H9 (cell line): ENCODE results near the gene MST1R. TPM values are rescaled to one million over a fixed set of nuclear protein-coding genes. Genes with fewer than 3 reads are reported as not detected.

Experiments
- DNase-seq: peaks from one replicate; pipeline ENCODE4 v3.0.0-alpha.2; 2017
- H2AFZ ChIP-seq: one replicate; pipeline ENCODE4 v1.6.1; 2013; ENCODE audit warnings: mild to moderate bottlenecking, low read length, control low read depth, moderate library complexity
- H2AK5ac ChIP-seq: 2 replicates; pipeline ENCODE4 v1.6.1; 2013; ENCODE audit warnings: low read length, control low read depth, mixed read lengths; ENCODE audit not compliant: insufficient read length
- H2BK120ac ChIP-seq: one replicate; pipeline ENCODE4 v1.6.1; 2013; ENCODE audit warnings: low read depth, mild to moderate bottlenecking, low read length, control low read depth, inconsistent platforms; ENCODE audit not compliant: poor library complexity, severe bottlenecking
- H2BK12ac ChIP-seq: 2 replicates; pipeline ENCODE4 v1.6.1; 2013; ENCODE audit warnings: low read length, control low read depth, mixed read lengths, low read depth; ENCODE audit not compliant: insufficient read length
- H2BK15ac ChIP-seq: 2 replicates; pipeline ENCODE4 v1.6.1; 2013; ENCODE audit warnings: low read depth, low read length, control low read depth
- H2BK20ac ChIP-seq: one replicate; pipeline ENCODE4 v1.6.1; 2013; ENCODE audit warnings: low read depth, mild to moderate bottlenecking, low read length, control low read depth, inconsistent platforms; ENCODE audit not compliant: poor library complexity, severe bottlenecking
- H2BK5ac ChIP-seq: 2 replicates; pipeline ENCODE4 v1.6.1; 2013; ENCODE audit warnings: low read length, control low read depth, mixed read lengths; ENCODE audit not compliant: insufficient read length
- H3K14ac ChIP-seq: 2 replicates; pipeline ENCODE4 v1.6.1; 2013; ENCODE audit warnings: low read length, control low read depth; ENCODE audit not compliant: insufficient read depth
- H3K18ac ChIP-seq: 2 replicates; pipeline ENCODE4 v1.6.1; 2013; ENCODE audit warnings: low read depth, mild to moderate bottlenecking, mixed read lengths, low read length, control low read depth; ENCODE audit not compliant: insufficient read length
- H3K23ac ChIP-seq: 2 replicates; pipeline ENCODE4 v1.6.1; 2013; ENCODE audit warnings: low read length, control low read depth, mixed read lengths, low read depth; ENCODE audit not compliant: insufficient read length
- H3K23me2 ChIP-seq: 2 replicates; pipeline ENCODE4 v1.6.1; 2013; ENCODE audit warnings: low read depth, mild to moderate bottlenecking, mixed read lengths, low read length, control low read depth; ENCODE audit not compliant: insufficient read length, poor library complexity, severe bottlenecking
- H3K27ac ChIP-seq: 2 replicates; pipeline ENCODE4 v1.5.1; 2013; ENCODE audit warnings: low read length, control low read depth, mixed read lengths, low read depth; ENCODE audit not compliant: insufficient read length
- H3K27me3 ChIP-seq: 2 replicates; pipeline ENCODE4 v1.6.1; 2013; ENCODE audit warnings: low read length, control low read depth, inconsistent platforms; ENCODE audit not compliant: insufficient read depth
- H3K4ac ChIP-seq: 2 replicates; pipeline ENCODE4 v1.6.1; 2013; ENCODE audit warnings: low read depth, mild to moderate bottlenecking, control low read depth, inconsistent platforms, low read length, moderate library complexity
- H3K4me1 ChIP-seq: 2 replicates; pipeline ENCODE4 v1.6.1; 2013; ENCODE audit warnings: low read length, control low read depth, inconsistent platforms; ENCODE audit not compliant: insufficient read depth
- H3K4me2 ChIP-seq: 2 replicates; pipeline ENCODE4 v1.6.1; 2013; ENCODE audit warnings: low read length, control low read depth, mixed read lengths; ENCODE audit not compliant: insufficient read length, insufficient read depth
- H3K56ac ChIP-seq: 2 replicates; pipeline ENCODE4 v1.6.1; 2013; ENCODE audit warnings: low read depth, mild to moderate bottlenecking, mixed read lengths, low read length, control low read depth; ENCODE audit not compliant: insufficient read length
- H3K79me1 ChIP-seq: 2 replicates; pipeline ENCODE4 v1.6.1; 2013; ENCODE audit warnings: low read depth, mild to moderate bottlenecking, moderate library complexity, low read length, control low read depth, inconsistent platforms; ENCODE audit not compliant: insufficient read depth, poor library complexity, severe bottlenecking
- H3K79me2 ChIP-seq: 2 replicates; pipeline ENCODE4 v1.6.1; 2013; ENCODE audit warnings: low read length, control low read depth, inconsistent platforms; ENCODE audit not compliant: insufficient read depth
- H3K9ac ChIP-seq: 2 replicates; pipeline ENCODE4 v1.6.1; 2013; ENCODE audit warnings: low read length, control low read depth, mixed read lengths; ENCODE audit not compliant: insufficient read length; ENCODE audit errors: extremely low read depth
- H3K9me3 ChIP-seq: one replicate; pipeline ENCODE4 v1.6.1; 2013; ENCODE audit warnings: low read depth, low read length, inconsistent platforms; ENCODE audit not compliant: control insufficient read depth
- H3T11ph ChIP-seq: one replicate; pipeline ENCODE4 v1.6.1; 2013; ENCODE audit warnings: mild to moderate bottlenecking, low read length, control low read depth, inconsistent platforms
- H4K20me1 ChIP-seq: one replicate; pipeline ENCODE4 v1.6.1; 2013; ENCODE audit not compliant: control insufficient read depth, insufficient read length, insufficient read depth
- H4K5ac ChIP-seq: 2 replicates; pipeline ENCODE4 v1.6.1; 2013; ENCODE audit warnings: low read depth, mild to moderate bottlenecking, mixed read lengths, low read length, control low read depth; ENCODE audit not compliant: insufficient read length
- H4K8ac ChIP-seq: replicated peaks from 2 replicates; pipeline ENCODE4 v1.6.1; 2013; ENCODE audit warnings: low read length, control low read depth, mixed read lengths, low read depth; ENCODE audit not compliant: insufficient read length
- H4K91ac ChIP-seq: 2 replicates; pipeline ENCODE4 v1.6.1; 2013; ENCODE audit warnings: low read depth, mild to moderate bottlenecking, moderate library complexity, mixed read lengths, low read length, control low read depth; ENCODE audit not compliant: insufficient read length
- H3K27ac Mint-ChIP-seq, 3 experiments: 2 replicates in 2 of 3; 3 replicates in 1 of 3; pipeline ENCODE4 v1.8.0; 2020 to 2021; ENCODE audit warnings: mixed read lengths in 3 of 3, mild to moderate bottlenecking in 1 of 3, moderate library complexity in 1 of 3
- H3K27me3 Mint-ChIP-seq: 2 replicates; pipeline ENCODE4 v1.8.0; 2021; ENCODE audit warnings: low read depth, mild to moderate bottlenecking, moderate library complexity, mixed read lengths
- H3K36me3 Mint-ChIP-seq, 3 experiments: 2 replicates in 2 of 3; 3 replicates in 1 of 3; pipeline ENCODE4 v1.8.0; 2020 to 2021; ENCODE audit warnings: low read depth in 3 of 3, mixed read lengths in 3 of 3; ENCODE audit not compliant: insufficient read depth in 1 of 3
- H3K4me1 Mint-ChIP-seq, 2 experiments: 2 replicates each; pipeline ENCODE4 v1.8.0; 2020; ENCODE audit warnings: mixed read lengths in 2 of 2
- H3K4me3 Mint-ChIP-seq, 2 experiments: 2 replicates in 1 of 2; 3 replicates in 1 of 2; pipeline ENCODE4 v1.8.0; 2020 to 2021; ENCODE audit warnings: mild to moderate bottlenecking in 2 of 2, mixed read lengths in 2 of 2, moderate library complexity in 1 of 2
- H3K9me3 Mint-ChIP-seq, 2 experiments: 2 replicates in 1 of 2; 3 replicates in 1 of 2; pipeline ENCODE4 v1.8.0; 2020; ENCODE audit warnings: mild to moderate bottlenecking in 2 of 2, mixed read lengths in 2 of 2, moderate library complexity in 1 of 2
- WGBS: extraction: QIAGEN DNeasy Blood & Tissue Kit; methylation state at CpG from one replicate; pipeline ENCODE4 v1.1.7; 2013; ENCODE audit warnings: missing lambda C conversion rate, low lambda C conversion rate, mixed read lengths; ENCODE audit not compliant: insufficient read length; ENCODE audit errors: extremely low coverage; 5-methylcytosine and 5-hydroxymethylcytosine counted together
- total RNA-seq: library from RNA; stranded (reverse); gene quantifications from 2 replicates; pipeline ENCODE4 v1.2.1, GENCODE V29; 2021
- TF ChIP-seq, protein P1 (sequence below): fragments of 200-600 bp; sonication (generic); conservative IDR thresholded peaks from 3 replicates; pipeline ENCODE4 v1.8.0; 2021; ENCODE audit warnings: antibody characterized with exemption, mild to moderate bottlenecking

MST1R gene
- total RNA-seq, 1 experiment from 2014 or later, result 4.9 TPM

DNA sequence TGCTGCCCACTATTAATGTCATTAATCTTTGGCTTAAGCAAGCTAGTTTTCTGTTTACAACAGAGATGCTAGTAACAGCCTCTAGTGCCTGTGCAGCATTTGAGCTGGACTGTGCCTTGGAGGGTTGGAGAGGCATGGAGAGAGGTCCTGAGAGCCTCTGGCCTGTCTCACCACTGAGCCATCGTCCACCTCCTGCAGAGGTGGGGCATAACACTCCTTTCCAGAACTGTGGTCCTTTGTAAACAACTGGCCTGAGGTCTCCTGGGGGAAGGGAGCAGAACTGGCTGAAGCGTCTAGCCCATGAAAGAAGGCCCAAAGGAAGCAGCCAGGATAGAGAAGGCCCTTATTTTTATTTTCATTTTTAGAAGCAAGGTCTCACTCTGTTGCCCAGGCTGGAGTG is 24.0 kb downstream of the MST1R start:
- no peak overlapping the region for H3K27ac ChIP-seq
- H2BK5ac ChIP-seq, result no peak overlapping the region
- H4K20me1 ChIP-seq, result no peaks in the 10 kb centered on the region
- DNase-seq, result no peak
- no peak overlapping the region for H2BK20ac ChIP-seq
- Mint-ChIP-seq H3K9me3 (no peaks in the 10 kb centered on the region), H3K27ac (peak overlapping the region in 2 of 3 experiments; percentile 44 to 83; a peak in 2 of 7 replicates), H3K36me3 (no peaks in the 10 kb centered on the region), H3K27me3 (peaks cover 9% of the 10 kb centered on the region), H3K4me3 (0 out of 5 replicates have a peak overlapping the region, but pooled peaks of 1 of the 2 experiments have one; percentile 40), H3K4me1 (peaks cover 29 to 34% of the 10 kb centered on the region in 2 experiments)
- H3K14ac ChIP-seq, result no peak overlapping the region
- H2AFZ ChIP-seq, result no peak overlapping the region
- TF ChIP-seq, protein P1, sequence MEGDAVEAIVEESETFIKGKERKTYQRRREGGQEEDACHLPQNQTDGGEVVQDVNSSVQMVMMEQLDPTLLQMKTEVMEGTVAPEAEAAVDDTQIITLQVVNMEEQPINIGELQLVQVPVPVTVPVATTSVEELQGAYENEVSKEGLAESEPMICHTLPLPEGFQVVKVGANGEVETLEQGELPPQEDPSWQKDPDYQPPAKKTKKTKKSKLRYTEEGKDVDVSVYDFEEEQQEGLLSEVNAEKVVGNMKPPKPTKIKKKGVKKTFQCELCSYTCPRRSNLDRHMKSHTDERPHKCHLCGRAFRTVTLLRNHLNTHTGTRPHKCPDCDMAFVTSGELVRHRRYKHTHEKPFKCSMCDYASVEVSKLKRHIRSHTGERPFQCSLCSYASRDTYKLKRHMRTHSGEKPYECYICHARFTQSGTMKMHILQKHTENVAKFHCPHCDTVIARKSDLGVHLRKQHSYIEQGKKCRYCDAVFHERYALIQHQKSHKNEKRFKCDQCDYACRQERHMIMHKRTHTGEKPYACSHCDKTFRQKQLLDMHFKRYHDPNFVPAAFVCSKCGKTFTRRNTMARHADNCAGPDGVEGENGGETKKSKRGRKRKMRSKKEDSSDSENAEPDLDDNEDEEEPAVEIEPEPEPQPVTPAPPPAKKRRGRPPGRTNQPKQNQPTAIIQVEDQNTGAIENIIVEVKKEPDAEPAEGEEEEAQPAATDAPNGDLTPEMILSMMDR, result no peak
- no peaks in the 10 kb centered on the region for H3K9me3 ChIP-seq
- H4K8ac ChIP-seq, result no peak overlapping the region
- no peak overlapping the region for H2AK5ac ChIP-seq
- no peak overlapping the region for H2BK15ac ChIP-seq
- no CpG with 5 or more reads among the region's 2 CpGs for WGBS
- no peak overlapping the region for H3K23ac ChIP-seq
- H3K4me2 ChIP-seq, result no peak overlapping the region
- no peaks in the 10 kb centered on the region for H3K79me1 ChIP-seq
- H3K4ac ChIP-seq, result no peak overlapping the region
- no peak overlapping the region for H2BK120ac ChIP-seq
- peaks cover 9% of the 10 kb centered on the region; the same call in 1 of the 2 replicates for H3K4me1 ChIP-seq
- H3T11ph ChIP-seq, result no peak overlapping the region
- no peak overlapping the region for H4K91ac ChIP-seq
- no peaks in the 10 kb centered on the region for H3K23me2 ChIP-seq
- H3K18ac ChIP-seq, result no peak overlapping the region
- no peak overlapping the region for H4K5ac ChIP-seq
- no peaks in the 10 kb centered on the region for H3K79me2 ChIP-seq
- no peak overlapping the region for H3K9ac ChIP-seq
- H3K56ac ChIP-seq, result no peak overlapping the region
- no peaks in the 10 kb centered on the region for H3K27me3 ChIP-seq
- no peak overlapping the region for H2BK12ac ChIP-seq
